ENCODE results near the gene GSTK1. TPM values are rescaled to one million over a fixed set of nuclear protein-coding genes. Genes with fewer than 3 reads are reported as not detected.

GSTK1 gene
- total and polyA plus RNA-seq, 9 of the 15 experiments (the other 6 are each of a cell fraction or from before 2014, with no cell fraction given): 155 to 441 (median 233) TPM

DNA sequence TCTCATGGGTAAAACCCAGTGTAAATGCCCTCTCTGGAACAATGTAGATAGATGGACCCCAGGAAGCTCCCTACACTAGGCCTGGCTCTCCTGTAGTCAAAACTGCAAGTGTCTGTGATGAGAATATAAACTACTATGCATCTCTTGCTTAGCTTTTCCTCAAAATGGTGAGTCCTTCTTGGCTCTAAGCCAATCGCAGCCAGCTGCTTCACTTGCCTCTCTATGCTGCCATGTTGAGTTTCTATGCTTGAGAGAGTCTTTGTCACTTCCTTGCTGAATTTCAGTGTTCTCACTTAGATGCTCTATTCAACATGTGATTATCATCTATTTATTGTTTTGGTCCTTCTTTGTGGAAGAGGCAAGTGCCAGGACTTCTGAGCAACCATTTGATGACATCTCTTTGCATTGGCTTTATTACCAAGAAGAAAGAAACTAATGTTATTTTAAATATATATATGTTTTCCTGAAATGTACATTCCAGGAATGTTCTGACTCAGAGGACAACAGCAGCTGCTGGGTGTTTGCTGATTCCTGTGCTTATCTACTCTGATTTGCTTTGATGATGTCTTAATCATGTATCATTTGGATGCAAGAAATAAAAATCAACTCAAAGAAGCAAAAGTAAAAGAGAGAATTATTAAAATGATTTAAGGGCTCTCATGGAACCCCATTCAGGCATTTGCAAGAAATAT is 24.8 kb upstream of the GSTK1 start:
- ChIA-PET CTCF (ENCODE audit: low intra/inter-chr PET ratio) (no interaction called here), POLR2A (interaction anchor here (0.6 kb wide), 1 partner anchor 1301 kb away, joined by 3 read pairs; no protein-coding TSS in a partner anchor)
- no TSS peak for BruUV-seq (replicated peaks)
- in situ Hi-C loops (cut with MboI) (no loop called here), intact Hi-C loops (cut with micrococcal nuclease) (no loop called here)
- Histone ChIP-seq H3K79me2 (ENCODE audit: control insufficient read depth, insufficient read depth, low read length) (no peaks in the 10 kb centered on the region), H3K36me3 (ENCODE audit: control insufficient read depth, insufficient read depth, low read length) (no peaks in the 10 kb centered on the region), H3K4me1 (replicated peaks in 1 of 2; ENCODE audit: control insufficient read depth in 2 of 2, insufficient read depth in 2 of 2, low read length in 2 of 2) (no peaks in the 10 kb centered on the region; a peak in 1 of 5 replicates), H3K27me3 (ENCODE audit: control insufficient read depth in 2 of 2, insufficient read depth in 2 of 2, low read length in 2 of 2) (no peaks in the 10 kb centered on the region), H3K9me3 (replicated peaks; ENCODE audit: control insufficient read depth, insufficient read depth, low read depth, low read length) (peaks cover 3% of the 10 kb centered on the region), H4K20me1 (replicated peaks; ENCODE audit: control insufficient read depth, insufficient read depth, low read length) (no peaks in the 10 kb centered on the region), H3K27ac (ENCODE audit: extremely low read depth, low read depth, low read length) (no peak overlapping the region), H3K9me1 (ENCODE audit: control insufficient read depth, insufficient read depth, low read length) (no peaks in the 10 kb centered on the region), H2AFZ (ENCODE audit: low read depth, low read length) (no peak overlapping the region), H3K4me3 (no peak overlapping the region), H3K4me2 (ENCODE audit: insufficient read depth, low read length) (no peak overlapping the region), H3K9ac (ENCODE audit: insufficient read depth in 1 of 2, low read depth in 2 of 2, low read length in 2 of 2) (no peak overlapping the region)
- DNase-seq (ENCODE audit: extremely low read depth in 1 of 4, low spot score in 3 of 4) (no peak), FAIRE-seq (no peak), ATAC-seq (no peak)
- 0% methylated on average over 1 of the region's 1 CpG for WGBS (ENCODE audit: insufficient coverage, low coverage, missing lambda C conversion rate)
- TF ChIP-seq CAMTA2 (CRISPR knock-in tag; conservative IDR thresholded peaks at IDR 0.05) (no peak), NFIC (IDR thresholded peaks at IDR 0.05) (peak; percentile 79)

DNA sequence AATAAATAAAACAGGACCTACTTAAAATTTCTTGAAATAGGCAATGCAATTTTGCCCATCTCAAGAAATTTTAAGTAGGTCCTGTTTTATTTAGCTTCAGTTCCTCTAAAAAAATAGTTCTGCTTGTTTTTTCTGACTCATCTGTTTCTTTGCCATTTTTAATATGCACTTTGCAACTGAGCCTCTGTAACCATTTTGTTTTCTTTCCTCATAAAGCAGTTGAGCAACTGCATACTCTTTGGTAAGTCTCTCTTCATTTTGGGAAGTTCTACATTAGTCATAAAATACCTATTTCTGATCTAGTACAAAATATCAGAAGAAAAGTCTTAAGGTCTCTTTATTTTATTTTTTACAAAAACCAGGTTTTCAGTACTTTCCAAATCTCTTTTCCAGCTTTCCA is 23.4 kb upstream of the GSTK1 start:
- no peak for DNase-seq (ENCODE audit: extremely low read depth in 1 of 4, low spot score in 3 of 4)
- BruUV-seq (replicated peaks): no TSS peak
- Histone ChIP-seq H4K20me1 (replicated peaks; ENCODE audit: control insufficient read depth, insufficient read depth, low read length) (no peaks in the 10 kb centered on the region), H2AFZ (ENCODE audit: low read depth, low read length) (no peak overlapping the region), H3K79me2 (ENCODE audit: control insufficient read depth, insufficient read depth, low read length) (no peaks in the 10 kb centered on the region), H3K9me3 (replicated peaks; ENCODE audit: control insufficient read depth, insufficient read depth, low read depth, low read length) (peaks cover 3% of the 10 kb centered on the region), H3K4me3 (no peak overlapping the region), H3K4me1 (replicated peaks in 1 of 2; ENCODE audit: control insufficient read depth in 2 of 2, insufficient read depth in 2 of 2, low read length in 2 of 2) (no peaks in the 10 kb centered on the region; a peak in 1 of 5 replicates), H3K9me1 (ENCODE audit: control insufficient read depth, insufficient read depth, low read length) (no peaks in the 10 kb centered on the region), H3K27ac (ENCODE audit: extremely low read depth, low read depth, low read length) (no peak overlapping the region), H3K36me3 (ENCODE audit: control insufficient read depth, insufficient read depth, low read length) (no peaks in the 10 kb centered on the region), H3K4me2 (ENCODE audit: insufficient read depth, low read length) (no peak overlapping the region), H3K27me3 (ENCODE audit: control insufficient read depth in 2 of 2, insufficient read depth in 2 of 2, low read length in 2 of 2) (no peaks in the 10 kb centered on the region), H3K9ac (ENCODE audit: insufficient read depth in 1 of 2, low read depth in 2 of 2, low read length in 2 of 2) (no peak overlapping the region)
- FAIRE-seq: no peak
- intact Hi-C loops (cut with micrococcal nuclease) (loop anchor here (1.0 to 5.0 kb wide), 6 partner anchors 17 to 257 kb away; no protein-coding TSS in a partner anchor), in situ Hi-C loops (cut with MboI) (loop anchor here (10.0 kb wide), 1 partner anchor 65 kb away; no protein-coding TSS in a partner anchor)
- no peak for TF ChIP-seq CBFA2T2 (conservative IDR thresholded peaks at IDR 0.05)
- TF ChIP-seq, protein P1, sequence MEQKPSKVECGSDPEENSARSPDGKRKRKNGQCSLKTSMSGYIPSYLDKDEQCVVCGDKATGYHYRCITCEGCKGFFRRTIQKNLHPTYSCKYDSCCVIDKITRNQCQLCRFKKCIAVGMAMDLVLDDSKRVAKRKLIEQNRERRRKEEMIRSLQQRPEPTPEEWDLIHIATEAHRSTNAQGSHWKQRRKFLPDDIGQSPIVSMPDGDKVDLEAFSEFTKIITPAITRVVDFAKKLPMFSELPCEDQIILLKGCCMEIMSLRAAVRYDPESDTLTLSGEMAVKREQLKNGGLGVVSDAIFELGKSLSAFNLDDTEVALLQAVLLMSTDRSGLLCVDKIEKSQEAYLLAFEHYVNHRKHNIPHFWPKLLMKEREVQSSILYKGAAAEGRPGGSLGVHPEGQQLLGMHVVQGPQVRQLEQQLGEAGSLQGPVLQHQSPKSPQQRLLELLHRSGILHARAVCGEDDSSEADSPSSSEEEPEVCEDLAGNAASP (IDR thresholded peaks at IDR 0.05): no peak
- TF ChIP-seq, protein P2, sequence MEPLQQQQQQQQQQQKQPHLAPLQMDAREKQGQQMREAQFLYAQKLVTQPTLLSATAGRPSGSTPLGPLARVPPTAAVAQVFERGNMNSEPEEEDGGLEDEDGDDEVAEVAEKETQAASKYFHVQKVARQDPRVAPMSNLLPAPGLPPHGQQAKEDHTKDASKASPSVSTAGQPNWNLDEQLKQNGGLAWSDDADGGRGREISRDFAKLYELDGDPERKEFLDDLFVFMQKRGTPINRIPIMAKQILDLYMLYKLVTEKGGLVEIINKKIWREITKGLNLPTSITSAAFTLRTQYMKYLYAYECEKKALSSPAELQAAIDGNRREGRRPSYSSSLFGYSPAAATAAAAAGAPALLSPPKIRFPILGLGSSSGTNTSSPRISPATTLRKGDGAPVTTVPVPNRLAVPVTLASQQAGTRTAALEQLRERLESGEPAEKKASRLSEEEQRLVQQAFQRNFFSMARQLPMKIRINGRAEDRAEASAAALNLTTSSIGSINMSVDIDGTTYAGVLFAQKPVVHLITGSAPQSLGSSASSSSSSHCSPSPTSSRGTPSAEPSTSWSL (CRISPR knock-in tag; IDR thresholded peaks at IDR 0.05; ENCODE audit: borderline replicate concordance): no peak
- ChIA-PET CTCF (ENCODE audit: low intra/inter-chr PET ratio) (interaction anchor here (0.6 to 2.7 kb wide), 3 partner anchors 66 to 248 kb away, joined by 3 to 39 read pairs (median 12); no protein-coding TSS in a partner anchor), POLR2A (interaction anchor here (0.6 to 1.4 kb wide), 9 partner anchors 9 to 76 kb away, joined by 3 to 9 read pairs (median 4); partner anchors contain the start of gene TAS2R39)
- no peak for ATAC-seq

Measured in K562 (cell line).